ENCODE data around the gene ATP11B.

The ATP11B gene

DNA sequence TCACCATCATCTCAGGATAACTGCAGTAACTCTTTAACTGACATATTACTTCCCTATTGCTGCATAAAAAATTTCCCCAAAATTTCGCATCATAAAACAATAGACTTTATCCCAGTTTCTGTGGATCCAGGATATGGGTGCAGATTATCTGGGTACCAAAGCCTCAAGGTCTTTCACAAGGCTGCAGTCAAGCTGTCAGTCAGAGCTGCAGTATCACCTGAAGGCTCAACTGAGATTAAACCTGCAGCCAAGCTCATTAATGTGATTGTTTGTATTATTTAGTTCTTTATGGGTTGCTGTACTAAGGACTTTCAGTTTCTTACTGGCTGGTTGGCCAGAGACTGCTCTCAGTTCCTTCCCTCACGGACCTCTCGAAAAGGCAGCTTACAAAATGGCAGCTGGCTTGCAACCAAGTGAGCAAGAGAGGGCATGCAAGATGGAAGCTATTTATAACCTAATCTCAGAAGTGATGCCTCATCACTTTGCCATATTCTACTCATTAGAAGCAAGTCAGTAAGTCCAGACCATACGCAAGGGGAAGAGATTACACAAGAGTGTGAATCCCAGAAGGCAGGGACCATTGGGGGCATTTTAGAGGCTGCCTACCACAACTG, 132.1 kb downstream of the ATP11B start:
- no peak overlapping the region for H3K4me3 ChIP-seq (ENCODE audit: control insufficient read depth, low read depth, low read length)
- TF ChIP-seq, protein P1, sequence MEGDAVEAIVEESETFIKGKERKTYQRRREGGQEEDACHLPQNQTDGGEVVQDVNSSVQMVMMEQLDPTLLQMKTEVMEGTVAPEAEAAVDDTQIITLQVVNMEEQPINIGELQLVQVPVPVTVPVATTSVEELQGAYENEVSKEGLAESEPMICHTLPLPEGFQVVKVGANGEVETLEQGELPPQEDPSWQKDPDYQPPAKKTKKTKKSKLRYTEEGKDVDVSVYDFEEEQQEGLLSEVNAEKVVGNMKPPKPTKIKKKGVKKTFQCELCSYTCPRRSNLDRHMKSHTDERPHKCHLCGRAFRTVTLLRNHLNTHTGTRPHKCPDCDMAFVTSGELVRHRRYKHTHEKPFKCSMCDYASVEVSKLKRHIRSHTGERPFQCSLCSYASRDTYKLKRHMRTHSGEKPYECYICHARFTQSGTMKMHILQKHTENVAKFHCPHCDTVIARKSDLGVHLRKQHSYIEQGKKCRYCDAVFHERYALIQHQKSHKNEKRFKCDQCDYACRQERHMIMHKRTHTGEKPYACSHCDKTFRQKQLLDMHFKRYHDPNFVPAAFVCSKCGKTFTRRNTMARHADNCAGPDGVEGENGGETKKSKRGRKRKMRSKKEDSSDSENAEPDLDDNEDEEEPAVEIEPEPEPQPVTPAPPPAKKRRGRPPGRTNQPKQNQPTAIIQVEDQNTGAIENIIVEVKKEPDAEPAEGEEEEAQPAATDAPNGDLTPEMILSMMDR (IDR thresholded peaks at IDR 0.05; ENCODE audit: control insufficient read depth, insufficient read depth, low read depth, low read length, missing control alignments), result no peak
- peak; percentile 87 for DNase-seq (ENCODE audit: low read depth)

DNA sequence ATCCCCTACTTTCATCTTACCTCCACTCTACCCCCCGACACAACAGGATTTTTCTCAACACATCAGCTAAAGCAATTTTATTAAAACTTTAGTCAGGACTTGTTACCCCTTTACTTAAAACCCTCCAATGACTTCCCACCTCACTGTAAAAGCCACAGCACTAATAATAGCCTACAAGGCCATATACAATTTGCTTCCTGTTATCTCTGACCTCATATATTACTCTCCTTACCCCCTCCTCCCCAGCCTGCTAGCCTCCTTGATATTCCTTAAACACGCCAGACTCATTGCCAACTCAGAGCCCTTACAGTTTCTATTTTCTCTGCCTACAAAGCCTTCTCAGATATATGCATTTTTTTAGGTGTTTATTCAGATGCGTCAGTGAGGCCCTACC, 132.6 kb downstream of the ATP11B start:
- TF ChIP-seq, protein P1 (IDR thresholded peaks at IDR 0.05; ENCODE audit: control insufficient read depth, insufficient read depth, low read depth, low read length, missing control alignments), result no peak
- H3K4me3 ChIP-seq (ENCODE audit: control insufficient read depth, low read depth, low read length), result no peak overlapping the region

DNA sequence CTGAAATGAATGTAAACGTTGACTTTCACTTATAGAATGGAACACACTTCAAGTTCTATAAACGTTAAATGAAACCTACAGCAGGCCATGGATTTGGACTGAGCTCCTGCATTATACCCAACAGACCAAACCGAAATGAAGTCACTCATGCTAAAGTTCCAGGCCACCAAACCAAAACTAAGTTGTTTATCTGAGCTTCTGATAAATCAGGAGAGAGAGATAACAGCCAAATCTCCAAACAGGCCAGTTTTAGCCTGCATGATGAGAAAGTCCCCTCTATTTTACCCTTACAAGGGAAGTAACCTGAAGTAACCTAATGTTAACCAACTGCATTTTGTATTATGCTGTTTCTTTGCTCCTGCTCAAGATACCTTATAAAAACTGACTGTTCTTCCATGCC, 142.5 kb downstream of the ATP11B start:
- H3K4me3 ChIP-seq (ENCODE audit: control insufficient read depth, low read depth, low read length), result no peak overlapping the region
- TF ChIP-seq, protein P1 (IDR thresholded peaks at IDR 0.05; ENCODE audit: control insufficient read depth, insufficient read depth, low read depth, low read length, missing control alignments), result no peak

More for the DNA sequence above, 132.6 kb downstream of the ATP11B start:
- DNase-seq (ENCODE audit: low read depth), result no peak

DNA sequence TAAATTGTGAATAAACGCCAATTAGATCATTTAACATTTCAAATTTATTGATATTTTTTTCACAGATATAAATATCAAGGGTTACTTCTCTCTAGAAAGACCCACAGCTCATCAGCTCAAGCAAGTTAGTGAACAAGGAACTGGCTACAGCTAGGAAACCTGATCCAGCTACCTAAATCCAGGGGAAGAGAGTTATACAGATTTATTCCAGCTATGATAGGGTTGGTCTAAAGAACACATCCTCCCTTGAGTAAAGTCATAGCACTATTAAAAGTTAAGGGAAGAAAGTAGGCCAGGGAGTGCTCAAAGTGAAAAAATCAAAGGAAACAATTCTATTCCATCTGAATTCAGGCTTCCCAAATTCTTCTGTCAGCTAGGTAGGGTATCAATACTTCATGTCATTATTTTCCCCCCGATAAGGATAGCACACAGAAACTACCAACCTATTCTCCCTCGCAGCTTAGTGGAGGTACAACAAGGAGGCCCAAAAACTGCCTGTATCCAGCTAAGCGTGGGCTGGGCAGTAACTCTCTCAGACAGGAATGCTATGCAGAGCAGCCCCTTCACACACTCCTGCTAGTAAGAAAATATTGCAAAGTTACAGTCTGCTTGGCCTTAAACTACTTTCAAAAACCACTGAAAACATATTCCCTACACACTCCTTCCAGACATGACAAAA, 143.1 kb downstream of the ATP11B start:
- TF ChIP-seq, protein P1 (IDR thresholded peaks at IDR 0.05; ENCODE audit: control insufficient read depth, insufficient read depth, low read depth, low read length, missing control alignments), result no peak
- no peak overlapping the region for H3K4me3 ChIP-seq (ENCODE audit: control insufficient read depth, low read depth, low read length)
- DNase-seq (ENCODE audit: low read depth), result no peak

More for the DNA sequence above, 142.5 kb downstream of the ATP11B start:
- DNase-seq (ENCODE audit: low read depth), result no peak

DNA sequence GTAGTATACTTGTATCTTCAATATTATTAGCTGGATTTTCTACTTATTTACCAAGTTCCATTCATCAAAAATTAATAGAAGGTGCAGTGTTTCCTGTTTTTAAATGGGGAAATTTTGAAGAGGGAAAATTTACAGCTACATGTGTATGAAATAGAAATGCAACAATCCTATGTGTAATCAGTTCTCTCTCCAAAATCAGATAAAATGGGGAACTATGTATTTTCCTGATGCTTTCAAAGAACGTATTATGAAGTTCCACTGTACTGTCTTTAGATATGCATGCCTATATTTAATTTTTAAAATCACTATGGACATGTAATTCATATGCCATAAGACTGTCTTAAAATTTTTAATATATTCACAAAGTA, 143.6 kb downstream of the ATP11B start:
- TF ChIP-seq, protein P1 (IDR thresholded peaks at IDR 0.05; ENCODE audit: control insufficient read depth, insufficient read depth, low read depth, low read length, missing control alignments), result no peak
- H3K4me3 ChIP-seq (ENCODE audit: control insufficient read depth, low read depth, low read length), result no peak overlapping the region
- no peak for DNase-seq (ENCODE audit: low read depth)

DNA sequence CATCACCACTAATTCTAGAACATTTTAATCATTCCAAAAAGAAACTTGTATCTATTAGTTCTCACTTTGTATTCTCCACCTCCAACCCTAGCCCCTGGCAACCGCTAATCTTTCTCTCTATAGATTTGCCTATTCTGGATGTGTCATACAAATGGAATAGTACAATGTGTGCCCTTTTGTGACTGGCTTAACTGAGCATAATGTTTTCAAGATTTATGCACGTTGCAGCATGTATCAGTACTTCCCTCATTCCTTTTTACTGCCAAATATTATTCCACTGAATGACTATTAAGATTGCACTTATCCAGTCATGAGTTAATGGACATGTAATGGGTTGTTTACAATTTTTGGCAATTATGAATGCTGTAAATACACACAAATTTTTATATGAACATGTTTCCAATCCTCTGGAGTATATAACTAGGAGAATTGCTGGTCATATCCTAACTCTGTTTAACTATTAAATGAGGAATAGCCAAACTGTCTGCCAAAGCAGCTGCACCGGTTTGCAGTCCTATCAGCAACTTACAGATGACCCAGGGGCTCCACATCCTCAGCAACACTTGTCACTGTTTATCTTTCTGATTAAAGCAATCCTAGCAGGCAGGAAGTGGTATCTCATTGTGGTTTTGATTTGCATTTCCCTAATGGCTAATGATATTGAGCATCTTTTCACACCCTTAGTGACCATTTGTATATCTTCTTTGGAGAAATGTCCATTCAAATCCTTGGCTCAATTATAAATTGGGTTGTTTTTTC, 144.2 kb downstream of the ATP11B start:
- TF ChIP-seq, protein P1 (IDR thresholded peaks at IDR 0.05; ENCODE audit: control insufficient read depth, insufficient read depth, low read depth, low read length, missing control alignments), result no peak
- H3K4me3 ChIP-seq (ENCODE audit: control insufficient read depth, low read depth, low read length), result no peak overlapping the region
- DNase-seq (ENCODE audit: low read depth), result no peak

All from AG09309 (cell line).